ENCODE results near the gene KCTD8.

DNA sequence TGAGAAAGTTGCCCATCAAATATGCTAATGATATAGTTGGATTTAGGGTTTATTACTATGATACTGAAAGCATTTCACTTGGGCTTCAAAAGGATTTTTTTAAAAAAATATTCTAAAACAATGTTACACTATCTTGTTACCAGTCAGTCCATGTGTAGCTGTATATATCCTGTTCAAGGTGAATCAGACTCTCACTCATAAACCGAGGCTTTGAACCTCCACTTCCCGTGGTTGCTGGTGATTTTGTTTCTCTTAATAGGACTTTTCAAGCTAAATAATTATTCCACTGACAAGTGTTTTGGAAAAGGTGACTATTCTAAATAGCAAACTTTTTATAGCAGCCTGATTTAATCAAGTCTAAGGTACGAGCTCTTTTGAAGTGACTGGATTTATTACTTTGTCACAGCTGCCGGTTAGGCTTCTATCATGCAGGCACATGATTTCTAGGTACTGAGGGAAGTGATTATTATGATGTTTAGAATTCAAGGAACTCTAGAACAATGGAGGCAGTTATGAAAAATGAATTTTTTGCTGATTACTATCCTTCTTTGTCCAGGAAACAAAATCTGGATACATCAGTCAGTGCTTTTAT, 287.7 kb downstream of the KCTD8 start:
- no peak for TF ChIP-seq EZH2 (IDR thresholded peaks at IDR 0.05)
- TF ChIP-seq POLR2AphosphoS5 (IDR thresholded peaks at IDR 0.05; ENCODE audit: borderline replicate concordance, low read depth, low read length), result no peak
- no peak for TF ChIP-seq FOXP2 (optimal IDR thresholded peaks at IDR 0.05; ENCODE audit: control extremely low read depth, extremely low read length, insufficient read depth)
